GM21723 (cell line): ENCODE data around the gene TKT.

Source experiments
- ATAC-seq: cut with Tn5 transposase; IDR thresholded peaks from one replicate; pipeline ENCODE4 v1.9.1; 2021; ENCODE audit warnings: mild to moderate bottlenecking, moderate library complexity; ENCODE audit not compliant: unreplicated experiment

The TKT gene

DNA sequence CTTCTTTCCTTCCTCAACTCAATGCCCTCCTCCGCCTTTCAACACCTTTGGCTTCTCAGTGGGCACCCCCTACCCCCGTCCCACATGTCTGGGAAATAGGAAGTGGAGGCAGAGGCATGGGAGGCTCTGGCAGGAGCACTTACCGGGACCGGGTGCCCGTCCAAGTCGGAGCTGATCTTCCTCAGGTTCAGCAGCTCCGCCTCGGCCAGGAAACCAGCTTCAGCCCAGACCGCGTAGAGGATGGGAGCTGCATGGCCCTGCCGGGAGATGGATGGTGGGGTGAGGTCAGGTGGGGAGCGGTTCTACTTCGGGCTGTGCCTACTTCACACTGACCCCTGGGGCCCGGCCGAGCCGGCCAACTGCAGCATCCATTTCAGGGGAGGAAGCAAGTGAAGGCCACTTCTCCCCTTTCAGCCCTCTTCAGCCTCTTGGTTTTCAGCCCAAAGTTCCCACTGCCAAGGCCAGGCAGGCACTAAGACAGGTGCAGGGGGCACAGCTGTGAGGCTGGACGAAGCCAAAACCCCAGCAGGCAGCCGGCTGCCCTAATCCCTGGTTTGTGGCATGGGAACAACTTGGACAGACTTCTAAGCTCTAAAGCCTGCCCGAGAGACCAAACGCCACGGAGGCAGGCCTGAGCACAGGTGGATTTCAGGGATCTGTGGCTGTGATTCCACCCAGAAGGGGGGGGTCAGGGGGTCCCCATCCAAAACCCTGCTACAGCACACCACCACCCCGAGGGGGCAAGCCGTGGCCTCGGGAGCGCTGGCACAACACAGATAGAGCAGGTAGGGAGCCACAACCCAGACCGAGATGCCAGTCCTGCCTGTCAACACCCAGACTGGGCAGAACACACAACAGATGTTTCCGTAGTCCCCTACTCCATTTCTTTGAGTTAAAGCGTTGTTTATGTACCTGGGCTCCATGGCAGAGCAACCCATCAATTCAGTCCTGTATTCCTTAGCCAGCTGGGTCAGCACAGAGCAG, 14.5 kb downstream of the TKT start:
- no peak for ATAC-seq

DNA sequence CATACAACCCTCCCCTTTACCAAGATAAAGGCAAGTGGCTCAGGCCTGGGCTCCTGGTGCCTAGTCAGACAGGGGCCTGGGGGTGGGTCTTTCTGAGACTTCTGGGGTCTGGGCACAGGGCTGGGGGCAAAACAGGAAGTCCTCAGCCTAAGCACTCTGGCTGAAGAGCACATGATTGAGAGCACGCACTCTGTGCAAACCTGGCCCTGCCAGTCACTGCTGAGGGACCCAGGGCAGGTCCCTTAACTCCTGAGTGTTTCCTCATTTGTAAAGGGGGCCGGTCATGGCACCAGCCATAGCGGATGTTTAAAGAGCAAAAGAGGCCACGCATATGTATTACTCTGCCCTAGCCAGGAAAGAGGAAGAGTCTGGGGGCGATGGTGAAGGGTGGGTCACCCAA, 16.0 kb downstream of the TKT start:
- ATAC-seq, result no peak

DNA sequence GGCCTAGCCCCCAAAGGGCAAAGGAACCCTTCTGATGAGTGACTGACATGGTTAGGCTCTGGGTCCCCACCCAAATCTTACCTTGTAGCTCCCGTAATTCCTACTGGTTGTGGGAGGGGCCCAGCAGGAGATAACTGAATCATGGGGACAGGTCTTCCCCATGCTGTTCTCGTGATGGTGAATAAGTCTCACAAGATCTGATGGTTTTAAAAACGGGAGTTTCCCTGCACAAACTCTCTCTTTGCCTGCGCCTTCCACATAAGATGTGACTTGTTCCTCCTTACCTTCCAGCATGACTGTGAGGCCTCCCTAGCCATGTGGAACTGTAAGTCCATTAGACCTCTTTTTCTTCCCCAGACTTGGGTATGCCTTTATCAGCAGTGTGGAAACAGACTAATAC, 16.9 kb downstream of the TKT start:
- ATAC-seq, result no peak

DNA sequence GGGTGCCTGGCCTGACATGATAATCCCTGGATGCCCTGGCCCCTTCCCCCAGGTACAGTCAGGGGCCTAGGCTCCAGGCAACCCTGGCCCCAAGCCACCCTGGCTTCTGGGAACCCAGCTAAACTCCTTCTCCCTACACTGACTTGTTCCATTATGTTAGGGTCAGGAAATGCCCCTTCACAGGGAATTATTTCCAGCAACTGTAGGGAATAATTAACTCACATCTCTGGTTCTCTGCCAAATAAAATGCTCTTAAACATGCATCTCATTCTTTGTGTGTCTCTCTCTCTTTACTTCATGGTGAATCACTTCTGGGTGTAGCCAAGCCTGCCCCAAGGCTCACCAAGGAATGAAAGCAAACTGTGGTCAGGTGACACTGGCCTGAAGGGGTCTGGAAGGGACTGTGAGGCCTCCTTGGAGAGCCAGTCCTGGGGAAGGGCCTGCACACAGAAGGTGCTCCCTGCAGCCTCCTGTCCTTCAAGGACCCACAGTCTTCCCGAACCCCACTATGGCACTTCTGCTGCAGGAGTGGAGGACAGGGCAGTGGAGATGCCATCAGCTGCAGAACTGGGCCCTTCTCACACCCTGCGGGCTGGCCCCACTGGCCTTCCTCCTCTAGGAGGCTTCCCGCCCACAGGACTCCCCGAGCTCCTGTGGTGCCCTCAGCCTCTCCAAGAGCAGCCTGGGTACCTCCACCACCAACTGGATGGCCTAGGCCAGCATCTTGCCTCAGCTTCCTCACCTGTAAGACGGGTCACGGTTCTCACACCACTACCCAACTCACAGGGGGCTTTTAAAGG, 17.6 kb downstream of the TKT start:
- ATAC-seq, result no peak

DNA sequence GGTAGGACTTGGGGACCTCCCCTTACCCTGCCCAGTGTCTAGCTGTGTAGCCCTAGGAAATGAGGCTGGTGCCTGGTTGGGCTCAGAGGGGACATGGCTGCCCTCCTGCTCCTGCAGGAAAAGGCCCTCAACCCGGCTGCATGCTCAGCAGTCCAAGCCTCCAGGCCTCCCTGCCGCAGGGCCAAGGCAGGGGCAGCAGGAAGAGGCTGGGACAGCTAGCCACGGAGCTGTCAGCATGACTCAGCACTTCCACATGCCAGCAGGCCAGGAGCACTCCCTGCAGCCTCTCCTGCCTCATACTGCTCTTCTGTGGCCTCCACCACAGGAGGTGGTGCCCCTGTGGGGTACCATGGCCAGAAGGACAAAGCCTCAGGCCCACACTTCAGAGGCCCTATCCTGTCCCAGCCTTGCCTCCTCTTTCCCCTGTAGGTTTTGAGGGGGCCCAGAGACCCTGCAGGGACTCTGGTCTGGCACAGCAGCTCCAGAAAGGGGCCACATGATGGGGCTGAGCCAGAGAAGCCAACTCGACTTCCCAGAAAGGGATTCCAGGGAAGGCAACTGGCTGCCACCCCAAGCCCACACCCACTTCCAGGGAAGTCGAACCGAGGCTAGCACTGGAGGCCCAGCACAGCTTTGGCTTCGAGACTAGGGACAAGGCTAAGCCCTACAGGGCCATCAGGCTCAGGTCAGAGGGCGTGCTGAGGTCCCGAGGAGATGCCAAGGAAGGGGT, 19.5 kb downstream of the TKT start:
- no peak for ATAC-seq

DNA sequence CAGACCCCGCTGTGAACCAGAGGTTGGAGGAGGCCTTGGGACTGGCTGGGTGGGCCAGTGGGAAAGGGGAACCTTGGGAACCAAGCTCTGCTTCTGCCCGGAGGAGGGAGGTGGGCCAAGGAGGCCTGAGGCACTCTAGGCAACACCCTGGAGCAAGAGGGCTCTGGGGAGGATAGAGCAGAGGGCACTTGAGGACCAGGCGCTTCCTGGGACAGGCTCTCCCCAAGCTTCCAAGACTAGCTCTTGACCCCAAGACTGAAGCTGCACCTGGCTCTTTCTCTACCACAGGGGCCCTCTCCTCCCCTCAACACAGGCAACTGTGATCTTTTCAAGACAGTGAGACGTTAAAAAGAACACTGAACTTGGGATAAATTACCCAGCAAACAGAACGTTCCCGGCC, 20.3 kb downstream of the TKT start:
- no peak for ATAC-seq

DNA sequence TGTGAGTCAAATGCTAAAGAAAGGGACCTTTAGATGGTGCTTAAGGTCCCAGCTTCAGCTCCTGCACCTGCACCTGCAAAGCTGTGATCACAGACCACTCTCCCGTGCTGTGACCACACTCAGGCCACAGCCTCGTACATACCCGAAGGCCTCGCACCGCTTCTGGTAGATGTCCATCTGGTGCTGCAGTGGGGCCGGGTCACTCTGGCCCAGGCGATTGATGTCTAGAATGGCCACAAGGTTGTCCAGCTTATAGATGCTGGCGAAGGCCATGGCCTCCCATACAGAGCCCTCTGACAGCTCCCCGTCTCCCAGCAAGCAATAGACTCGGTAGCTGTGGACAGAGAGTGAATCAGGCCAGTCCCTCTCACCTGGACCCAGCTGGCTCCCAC, 21.0 kb downstream of the TKT start:
- ATAC-seq, result no peak

DNA sequence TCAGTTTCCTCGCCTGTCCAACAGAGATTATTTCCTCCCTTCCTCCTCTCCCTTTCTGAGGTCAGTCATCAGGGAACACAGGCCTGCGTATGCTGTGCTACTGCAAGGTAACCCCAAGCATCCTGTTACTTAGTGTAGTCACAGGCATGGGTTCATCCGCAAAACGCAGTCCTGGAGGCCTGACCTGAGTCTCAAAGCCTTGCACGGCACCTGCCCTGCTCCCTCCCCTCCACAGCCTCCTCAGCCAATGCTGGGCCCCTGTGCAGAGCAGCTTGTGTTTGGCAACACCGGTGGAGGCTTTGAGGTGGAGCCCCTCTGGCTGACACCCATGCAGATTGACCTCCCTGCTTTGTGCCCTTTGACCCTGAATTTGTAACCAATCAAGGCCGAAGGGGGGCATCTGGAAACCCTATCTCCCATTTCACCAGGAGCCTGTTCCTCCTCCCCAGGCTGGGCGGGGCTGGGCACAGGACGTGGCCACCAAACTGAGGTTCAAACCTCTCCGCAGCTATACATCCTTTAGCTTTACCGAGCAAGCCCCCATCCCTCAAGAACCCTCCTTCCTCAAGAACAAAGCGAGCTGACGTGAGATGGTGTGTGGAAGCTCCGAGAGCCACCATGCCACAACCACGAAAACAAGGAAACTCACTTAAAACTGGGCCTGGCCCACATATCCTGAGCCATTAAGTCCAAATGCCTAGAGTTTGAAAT, 21.5 kb downstream of the TKT start:
- no peak for ATAC-seq

DNA sequence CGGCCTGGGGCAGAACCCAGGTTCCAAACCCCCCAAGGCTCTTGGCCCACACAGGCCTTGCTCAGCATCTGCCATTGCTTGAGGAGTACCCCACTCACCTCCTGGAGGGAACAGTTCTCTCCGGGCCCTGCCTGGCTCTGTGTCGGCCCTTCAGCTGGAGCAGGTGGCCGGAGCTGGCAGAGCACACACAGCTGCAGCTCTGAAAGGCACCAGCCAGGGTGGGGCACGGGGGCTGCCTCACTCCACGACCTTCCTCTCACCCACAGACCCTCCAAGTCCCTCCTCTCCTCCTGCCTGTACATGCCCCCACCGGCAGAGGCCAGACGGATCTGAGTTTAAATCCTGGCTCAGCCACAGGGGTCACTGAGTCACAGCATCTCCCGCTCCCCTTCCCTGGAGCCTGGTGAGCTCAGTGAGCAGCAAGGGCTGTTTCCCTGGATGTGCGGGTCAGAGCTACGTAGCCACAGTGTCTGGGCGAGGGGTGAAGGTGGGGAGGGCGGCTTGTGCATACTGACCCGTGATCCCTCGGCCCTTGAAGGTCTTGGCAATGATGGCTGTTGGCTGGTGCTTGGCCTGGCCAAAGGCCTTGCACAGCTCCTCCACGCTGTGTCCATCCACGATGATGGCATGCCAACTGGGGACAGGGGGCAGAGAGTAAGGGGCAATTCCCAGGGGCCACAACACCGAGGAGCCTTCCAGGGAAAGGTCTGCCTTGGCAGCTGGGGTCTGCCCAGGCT, 23.0 kb downstream of the TKT start:
- no peak for ATAC-seq

DNA sequence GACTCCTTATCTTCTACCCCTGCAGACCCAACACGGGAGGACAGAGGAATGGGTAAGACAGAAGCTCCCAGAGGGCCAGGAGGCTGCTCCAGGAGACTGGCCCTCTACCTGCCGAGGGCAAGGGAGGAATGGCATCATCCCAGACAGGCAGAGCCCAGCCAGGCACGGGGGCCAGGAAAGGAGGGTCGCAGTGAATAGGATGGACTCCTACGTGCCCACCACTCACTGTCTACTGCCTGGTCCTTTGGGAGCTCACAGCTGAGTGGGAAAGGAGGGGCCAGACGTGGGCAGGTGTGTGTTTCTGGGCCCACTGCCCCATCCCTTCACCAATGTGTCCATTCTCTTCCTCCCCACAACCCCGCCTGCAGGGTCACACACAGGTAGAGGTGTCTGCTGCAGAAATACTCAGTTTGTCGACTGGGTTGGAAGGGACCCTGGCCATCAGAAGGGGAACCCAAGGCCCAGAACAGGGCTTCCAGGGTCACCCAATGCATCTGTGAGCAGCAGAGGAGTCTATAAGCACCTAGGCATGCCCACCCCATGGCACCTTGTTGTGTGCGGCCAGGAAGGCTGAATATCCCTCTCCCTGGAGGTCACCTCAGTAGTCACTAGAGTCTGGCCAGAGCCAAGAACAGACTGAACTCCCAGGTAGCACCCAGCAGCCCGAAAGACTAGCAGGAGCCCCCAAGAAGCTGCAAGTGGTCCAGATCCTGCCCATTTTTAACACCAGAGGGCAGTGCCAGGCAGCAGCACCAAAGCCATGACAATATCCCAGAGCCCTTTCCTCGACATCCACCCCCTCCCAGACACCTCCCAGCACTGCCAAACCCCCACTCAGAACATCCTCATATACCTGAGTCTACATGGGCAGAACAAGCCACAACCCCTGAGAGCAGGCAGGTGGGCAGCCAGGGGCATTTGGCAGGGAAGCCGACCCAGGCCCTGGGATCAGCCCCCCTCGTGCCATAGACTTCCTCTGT, 24.0 kb downstream of the TKT start:
- no peak for ATAC-seq

DNA sequence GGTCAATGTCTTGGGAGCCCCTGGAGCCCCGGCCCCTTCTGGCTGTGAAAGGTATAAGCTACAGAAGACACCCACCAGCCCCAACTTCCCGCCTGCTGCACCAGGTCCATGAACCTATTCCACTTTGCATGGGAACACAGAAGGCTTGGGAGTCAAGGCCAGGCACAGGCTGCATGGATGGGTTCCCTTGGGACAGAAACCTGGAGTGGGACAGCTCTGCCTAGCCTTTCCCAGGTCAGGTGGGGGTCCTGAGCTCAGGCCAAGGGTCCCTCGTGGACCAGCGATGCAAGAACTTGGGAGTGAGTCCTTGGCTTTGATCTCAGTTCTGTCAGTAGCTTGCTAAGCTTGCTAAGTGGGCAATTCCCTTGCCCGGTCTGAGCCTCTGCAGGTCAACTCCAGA, 25.0 kb downstream of the TKT start:
- ATAC-seq, result no peak

DNA sequence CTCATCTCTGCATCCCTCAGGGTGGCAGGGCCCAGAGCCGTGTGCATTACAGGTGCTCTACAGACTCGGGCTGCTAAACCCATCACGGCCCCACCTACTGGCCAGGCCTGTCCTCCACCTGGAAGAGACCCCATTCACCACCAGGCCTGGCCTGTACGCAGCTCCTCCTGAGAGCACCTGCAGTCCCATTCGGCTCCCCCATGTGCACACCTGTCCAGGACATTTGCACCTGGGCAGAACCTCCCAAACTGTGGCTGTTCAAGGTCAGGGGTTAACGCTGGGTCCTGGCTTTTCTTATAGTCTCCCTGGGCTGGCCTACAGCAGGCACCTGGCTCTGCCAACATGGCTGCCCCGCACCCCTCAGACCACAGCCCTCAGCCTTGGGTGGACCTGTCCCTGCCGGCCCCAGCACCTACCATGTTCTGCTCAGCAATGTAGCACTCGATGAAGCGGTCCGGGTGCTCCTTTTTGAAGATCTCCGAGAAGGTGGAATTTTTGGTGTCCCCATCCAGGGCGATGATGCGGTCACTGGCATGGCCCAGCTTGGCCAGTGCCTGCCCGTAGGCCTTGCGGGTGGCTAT, 25.7 kb downstream of the TKT start:
- ATAC-seq, result no peak

DNA sequence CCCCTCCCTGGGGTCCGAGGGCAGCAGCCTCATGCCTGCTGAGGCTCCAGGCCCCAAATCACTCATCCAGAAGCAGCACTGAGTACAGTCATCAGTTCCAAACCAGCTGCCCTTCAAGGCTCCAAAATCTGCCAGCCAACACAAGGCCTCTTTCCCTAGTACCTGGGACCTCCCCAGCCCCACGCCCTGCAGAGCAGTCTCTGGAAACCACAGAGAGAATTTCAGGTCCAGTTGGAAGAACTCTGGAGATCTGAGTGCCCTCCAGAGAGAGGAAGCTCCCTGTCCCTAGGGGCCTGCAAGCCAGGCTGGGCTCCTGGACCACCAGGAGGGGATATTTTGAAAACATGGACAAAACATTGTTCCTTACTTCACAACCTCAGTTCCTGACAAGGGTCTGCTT, 26.2 kb downstream of the TKT start:
- no peak for ATAC-seq

DNA sequence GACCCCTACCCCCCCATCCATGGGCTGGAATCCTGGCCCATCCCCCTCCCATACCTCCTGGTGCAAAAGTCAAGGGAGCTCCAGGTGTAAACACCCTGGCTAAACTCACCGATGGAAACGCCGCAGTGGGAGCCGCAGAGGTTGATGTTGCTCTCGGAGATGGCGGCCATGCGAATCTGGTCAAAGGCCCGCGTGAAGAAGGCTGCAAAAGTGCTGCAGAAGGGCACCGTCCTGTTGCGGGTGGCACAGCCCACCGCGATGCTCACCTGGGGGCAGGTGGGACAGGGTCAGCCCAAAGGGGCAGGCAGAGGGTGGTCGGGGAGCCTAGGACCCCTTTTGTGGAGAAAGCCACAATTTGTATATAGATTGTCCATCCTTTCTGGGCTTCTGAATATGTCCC, 26.7 kb downstream of the TKT start:
- no peak for ATAC-seq

DNA sequence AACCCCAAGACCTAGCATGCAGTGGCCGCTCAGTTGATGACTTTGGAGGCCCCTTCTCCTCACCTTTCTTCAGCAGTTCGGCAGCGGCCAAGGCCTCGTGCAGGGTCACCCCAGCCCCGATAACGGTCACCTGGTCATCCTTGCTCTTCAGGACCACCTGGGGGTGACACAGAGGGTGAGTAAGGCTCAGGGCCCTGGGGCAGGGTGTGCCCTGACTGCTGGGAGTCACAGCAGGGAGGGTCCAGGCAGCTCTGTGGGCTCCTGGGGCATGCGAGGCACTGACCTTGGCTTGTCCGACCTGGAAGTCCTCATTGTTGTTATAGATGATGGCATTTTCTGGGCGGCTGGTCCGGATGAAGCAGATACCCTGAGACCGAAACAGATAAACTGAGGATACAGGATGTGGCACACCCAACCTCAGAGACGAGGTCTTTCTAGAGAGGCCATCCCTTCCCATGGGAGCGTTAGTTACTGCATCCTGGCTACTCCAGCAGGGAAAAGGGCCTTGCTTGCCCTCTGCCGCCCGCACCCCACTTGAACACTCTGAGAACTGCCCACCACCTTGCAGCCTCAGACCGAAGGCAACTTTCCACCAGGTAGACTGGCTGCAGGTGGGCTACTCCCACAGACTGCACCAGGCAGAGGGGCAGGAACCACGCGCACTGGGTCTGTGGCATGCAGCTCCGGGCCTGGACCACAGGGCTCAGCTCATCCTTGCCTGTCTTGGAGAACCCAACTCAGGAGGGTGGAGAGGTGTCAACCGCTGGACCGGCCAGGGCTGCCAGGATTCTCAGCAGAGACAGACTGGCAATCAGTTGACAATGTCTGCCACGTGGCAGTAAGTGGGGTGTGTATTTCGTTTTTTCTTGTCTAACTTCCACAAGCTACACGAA, 27.6 kb downstream of the TKT start:
- ATAC-seq, result no peak

DNA sequence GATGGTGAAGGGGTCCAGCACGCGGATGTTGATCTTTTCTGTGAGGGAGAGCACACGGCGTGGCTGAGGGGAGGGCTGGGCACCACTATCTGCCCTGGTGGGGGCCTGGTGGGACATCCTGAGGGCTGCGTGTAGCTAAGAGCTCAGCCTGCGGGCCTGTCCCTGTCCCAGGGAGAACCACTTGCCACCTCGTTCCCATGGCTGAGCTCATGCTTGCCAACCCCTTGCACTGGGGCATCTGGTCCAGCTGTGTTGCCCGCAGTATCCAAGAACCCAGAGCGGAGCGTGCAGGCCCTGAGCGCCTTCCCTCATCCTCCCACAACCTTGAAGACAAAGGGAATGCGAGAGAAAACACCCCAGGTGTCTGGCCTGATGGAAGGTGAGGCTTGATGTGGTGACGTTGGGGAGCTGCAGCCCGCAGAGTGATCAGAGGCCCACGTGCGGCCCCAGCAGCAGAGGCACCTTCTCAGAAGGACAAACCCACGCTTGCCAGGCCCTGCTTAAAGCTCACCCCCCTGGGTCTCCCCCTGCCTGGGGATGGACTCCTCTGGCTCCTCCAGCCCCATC, 28.9 kb downstream of the TKT start:
- no peak for ATAC-seq

DNA sequence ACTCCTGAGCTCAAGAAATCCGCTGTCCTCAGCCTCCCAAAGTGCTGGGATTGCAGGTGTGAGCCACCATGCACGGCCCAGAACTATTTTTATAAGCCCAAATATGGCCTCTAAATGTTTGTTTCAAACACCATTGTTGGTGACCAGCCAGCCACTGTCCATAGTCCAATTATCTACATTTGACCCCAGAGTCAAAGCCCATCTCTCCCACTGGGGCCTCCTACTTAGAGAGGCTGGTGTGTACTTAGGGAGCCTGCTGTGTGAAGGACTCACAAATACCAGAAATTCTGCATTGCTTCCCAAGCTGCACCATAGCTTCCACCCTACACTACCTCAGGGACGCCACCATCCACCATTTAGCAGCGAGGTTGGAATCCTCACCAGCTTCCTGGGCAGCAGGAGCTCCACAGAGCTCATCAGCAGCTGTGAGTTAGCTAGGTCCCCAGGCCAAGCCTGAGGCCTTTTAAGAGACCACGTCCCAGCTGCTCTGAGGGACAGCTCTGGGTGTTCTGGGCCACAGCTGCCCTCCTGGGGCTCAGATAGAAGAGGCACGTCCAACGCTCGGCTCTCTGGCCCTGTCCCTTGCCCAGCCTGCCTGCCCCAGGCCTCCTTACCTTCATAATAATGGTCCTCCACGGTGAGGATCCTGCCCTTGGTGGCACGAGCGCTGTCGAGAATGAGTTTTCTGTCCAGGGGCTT, 29.5 kb downstream of the TKT start:
- no peak for ATAC-seq
